GM23338 (cell line): ENCODE measurements around the gene COA1.

Experiments used
- CREB1 ChIP-seq: fragments of 250-450 bp; sonication (Bioruptor Pico); IDR thresholded peaks from 2 replicates; pipeline ENCODE4 v1.5.0; 2020; ENCODE audit warnings: low read depth, mild to moderate bottlenecking, moderate library complexity
- CTCF ChIP-seq, 2 experiments: fragments of 200-600 bp in 1 of 2; sonication (generic) in 1 of 2; conservative IDR thresholded peaks; 2 replicates each; pipeline versions ENCODE4 v1.5.1 to v1.6.1; 2016 to 2017; ENCODE audit warnings: antibody characterized with exemption in 2 of 2, low read depth in 2 of 2, mild to moderate bottlenecking in 2 of 2, moderate library complexity in 1 of 2
- ETS1 ChIP-seq: IDR thresholded peaks from 2 replicates; pipeline ENCODE4 v1.6.1; 2016; ENCODE audit warnings: antibody characterized with exemption
- EZH2 ChIP-seq: fragments of 200-600 bp; sonication (generic); IDR thresholded peaks from one replicate; pipeline ENCODE4 v1.8.0; 2017; ENCODE audit warnings: antibody characterized with exemption, mild to moderate bottlenecking, low read depth; ENCODE audit not compliant: unreplicated experiment
- EZH2phosphoT487 ChIP-seq: fragments of 200-600 bp; sonication (generic); IDR thresholded peaks from one replicate; pipeline ENCODE4 v1.8.1; 2018; ENCODE audit warnings: antibody characterized with exemption; ENCODE audit not compliant: unreplicated experiment
- JUNB ChIP-seq: IDR thresholded peaks from one replicate; pipeline ENCODE4 v1.6.1; 2016; ENCODE audit warnings: antibody characterized with exemption; ENCODE audit not compliant: unreplicated experiment
- NANOG ChIP-seq: IDR thresholded peaks from 2 replicates; pipeline ENCODE4 v1.6.1; 2016; ENCODE audit warnings: antibody characterized with exemption, borderline replicate concordance
- POLR2AphosphoS5 ChIP-seq: IDR thresholded peaks from 2 replicates; pipeline ENCODE4 v1.6.1; 2016; ENCODE audit warnings: antibody characterized with exemption, low read depth
- STAT1 ChIP-seq: IDR thresholded peaks from one replicate; pipeline ENCODE4 v1.6.1; 2016; ENCODE audit warnings: antibody characterized with exemption; ENCODE audit not compliant: unreplicated experiment
- ZNF114 ChIP-seq: fragments of 250-450 bp; sonication (Bioruptor Pico); IDR thresholded peaks from 2 replicates; pipeline ENCODE4 v1.5.0; 2020; ENCODE audit warnings: mild to moderate bottlenecking, moderate library complexity
- ZNF331 ChIP-seq: fragments of 250-450 bp; sonication (Bioruptor Pico); IDR thresholded peaks from 2 replicates; pipeline ENCODE4 v1.5.0; 2020; ENCODE audit warnings: low read depth, mild to moderate bottlenecking, moderate library complexity
- TF ChIP-seq, protein P1 (sequence below): IDR thresholded peaks from one replicate; pipeline ENCODE4 v1.6.1; 2018; ENCODE audit warnings: antibody characterized with exemption; ENCODE audit not compliant: unreplicated experiment

DNA sequence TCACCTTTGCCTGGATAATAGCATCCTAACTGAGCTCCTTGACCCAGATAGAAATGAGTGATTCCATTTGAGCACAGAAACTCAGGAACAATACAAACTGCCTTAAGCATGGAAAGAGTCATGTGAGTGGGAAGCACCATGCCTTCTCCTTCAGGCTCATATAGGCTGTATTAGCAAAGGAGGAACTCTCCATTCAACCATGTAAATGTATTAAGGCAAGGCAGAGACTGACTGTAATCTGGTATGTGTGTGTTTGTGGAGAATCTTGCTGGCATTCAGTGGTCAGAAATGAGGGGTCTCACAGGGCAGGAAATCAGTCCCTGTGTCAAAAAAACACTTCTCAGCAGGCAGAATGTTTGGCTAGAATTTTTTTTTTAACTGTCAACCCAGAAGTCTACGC, 40.2 kb downstream of the COA1 start:
- TF ChIP-seq CTCF (conservative IDR thresholded peaks at IDR 0.05; ENCODE audit: low read depth in 2 of 2) (no peak), ETS1 (no peak), POLR2AphosphoS5 (no peak), EZH2 (no peak), CREB1 (CRISPR knock-in tag) (no peak), EZH2phosphoT487 (no peak), JUNB (no peak), STAT1 (no peak), NANOG (no peak), ZNF114 (CRISPR knock-in tag) (no peak), ZNF331 (CRISPR knock-in tag) (no peak)
- TF ChIP-seq, protein P1, sequence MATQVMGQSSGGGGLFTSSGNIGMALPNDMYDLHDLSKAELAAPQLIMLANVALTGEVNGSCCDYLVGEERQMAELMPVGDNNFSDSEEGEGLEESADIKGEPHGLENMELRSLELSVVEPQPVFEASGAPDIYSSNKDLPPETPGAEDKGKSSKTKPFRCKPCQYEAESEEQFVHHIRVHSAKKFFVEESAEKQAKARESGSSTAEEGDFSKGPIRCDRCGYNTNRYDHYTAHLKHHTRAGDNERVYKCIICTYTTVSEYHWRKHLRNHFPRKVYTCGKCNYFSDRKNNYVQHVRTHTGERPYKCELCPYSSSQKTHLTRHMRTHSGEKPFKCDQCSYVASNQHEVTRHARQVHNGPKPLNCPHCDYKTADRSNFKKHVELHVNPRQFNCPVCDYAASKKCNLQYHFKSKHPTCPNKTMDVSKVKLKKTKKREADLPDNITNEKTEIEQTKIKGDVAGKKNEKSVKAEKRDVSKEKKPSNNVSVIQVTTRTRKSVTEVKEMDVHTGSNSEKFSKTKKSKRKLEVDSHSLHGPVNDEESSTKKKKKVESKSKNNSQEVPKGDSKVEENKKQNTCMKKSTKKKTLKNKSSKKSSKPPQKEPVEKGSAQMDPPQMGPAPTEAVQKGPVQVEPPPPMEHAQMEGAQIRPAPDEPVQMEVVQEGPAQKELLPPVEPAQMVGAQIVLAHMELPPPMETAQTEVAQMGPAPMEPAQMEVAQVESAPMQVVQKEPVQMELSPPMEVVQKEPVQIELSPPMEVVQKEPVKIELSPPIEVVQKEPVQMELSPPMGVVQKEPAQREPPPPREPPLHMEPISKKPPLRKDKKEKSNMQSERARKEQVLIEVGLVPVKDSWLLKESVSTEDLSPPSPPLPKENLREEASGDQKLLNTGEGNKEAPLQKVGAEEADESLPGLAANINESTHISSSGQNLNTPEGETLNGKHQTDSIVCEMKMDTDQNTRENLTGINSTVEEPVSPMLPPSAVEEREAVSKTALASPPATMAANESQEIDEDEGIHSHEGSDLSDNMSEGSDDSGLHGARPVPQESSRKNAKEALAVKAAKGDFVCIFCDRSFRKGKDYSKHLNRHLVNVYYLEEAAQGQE, result no peak
